Muscle of leg (tissue), 11 donors: Measurements from ENCODE around the gene SORBS2. TPM values are rescaled to one million over a fixed set of nuclear protein-coding genes. Genes with fewer than 3 reads are reported as not detected.

Source experiments
- DNase-seq: peaks from one replicate; pipeline ENCODE4 v3.0.0; 2013
- H3K27ac ChIP-seq: one replicate; pipeline ENCODE4 v1.5.1; 2013; ENCODE audit warnings: mild to moderate bottlenecking, low read length, control low read depth
- H3K27me3 ChIP-seq: one replicate; pipeline ENCODE4 v1.6.1; 2013; ENCODE audit warnings: low read length; ENCODE audit not compliant: control insufficient read depth, insufficient read depth
- H3K36me3 ChIP-seq: one replicate; pipeline ENCODE4 v1.6.1; 2013; ENCODE audit warnings: low read length; ENCODE audit not compliant: control insufficient read depth, insufficient read depth
- H3K4me1 ChIP-seq: one replicate; pipeline ENCODE4 v1.6.1; 2013; ENCODE audit warnings: low read length; ENCODE audit not compliant: control insufficient read depth, insufficient read depth
- H3K4me3 ChIP-seq: one replicate; pipeline ENCODE4 v1.5.1; 2013; ENCODE audit warnings: low read length, control low read depth
- H3K9me3 ChIP-seq: replicated peaks from 2 replicates; pipeline ENCODE4 v1.6.1; 2013; ENCODE audit warnings: low read depth, low read length; ENCODE audit not compliant: control insufficient read depth
- WGBS: methylation state at CpG from one replicate; pipeline ENCODE4 v1.1.5; 2013; ENCODE audit warnings: missing lambda C conversion rate; ENCODE audit not compliant: insufficient coverage; 5-methylcytosine and 5-hydroxymethylcytosine counted together
- polyA plus RNA-seq, 8 donors: library from polyadenylated mRNA; unstranded; fragments of 120-200 nt; gene quantifications; one replicate each; pipeline versions ENCODE4 v1.2.1 to v1.2.3, GENCODE V29; 2013; ENCODE audit warnings: inconsistent platforms in 1 of 8, low replicate concordance in 1 of 8; ENCODE audit not compliant: insufficient read length in 8 of 8, insufficient read depth in 1 of 8
- total RNA-seq: library from RNA; stranded (reverse); fragments of 120-200 nt; gene quantifications from one replicate; pipeline ENCODE4 v1.2.4, GENCODE V29; 2013

SORBS2 gene
- total and polyA plus RNA-seq, 9 donors, result 17.7 to 48.5 (median 36.3) TPM

DNA sequence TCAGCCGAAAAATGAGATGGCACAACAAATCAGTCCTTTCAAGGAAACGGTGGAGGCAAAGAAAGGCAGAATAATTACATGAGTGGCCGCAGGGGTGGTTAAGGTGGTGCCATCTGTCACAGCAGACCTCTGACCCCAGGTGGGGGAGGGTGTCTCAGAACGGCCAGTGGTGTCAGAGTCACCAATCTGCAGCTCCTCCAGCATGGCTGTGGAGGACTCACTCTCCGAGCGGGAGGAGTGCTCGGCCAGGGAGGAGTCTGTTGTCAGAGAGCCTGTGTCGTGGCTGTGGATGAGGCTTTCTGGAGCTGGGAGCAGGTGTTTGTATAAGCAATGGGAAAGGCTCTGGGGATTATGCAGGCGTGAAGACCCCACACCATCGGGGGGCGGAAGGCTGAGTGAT is 146.3 kb downstream of the SORBS2 start:
- WGBS, result 64% methylated on average over 11 of the region's 11 CpGs
- Histone ChIP-seq H3K9me3 (no peaks in the 10 kb centered on the region), H3K36me3 (no peaks in the 10 kb centered on the region), H3K27me3 (no peaks in the 10 kb centered on the region), H3K4me3 (no peak overlapping the region), H3K4me1 (peaks cover 2% of the 10 kb centered on the region), H3K27ac (no peak overlapping the region)
- no peak for DNase-seq

- no peak overlapping the region for H3K27ac ChIP-seq
- H3K36me3 ChIP-seq, result no peaks in the 10 kb centered on the region
- no peaks in the 10 kb centered on the region for H3K27me3 ChIP-seq
- no peak for DNase-seq
- no peak overlapping the region for H3K4me3 ChIP-seq
- no peaks in the 10 kb centered on the region for H3K4me1 ChIP-seq
- 100% methylated on average over 1 of the region's 4 CpGs for WGBS
- no peaks in the 10 kb centered on the region for H3K9me3 ChIP-seq
These were observed 147.5 kb downstream of the SORBS2 start for GRCh38 chr4:185664481-185664880.

- 87% methylated on average over 12 of the region's 15 CpGs for WGBS
- Histone ChIP-seq H3K4me3 (no peak overlapping the region), H3K4me1 (no peaks in the 10 kb centered on the region), H3K27me3 (no peaks in the 10 kb centered on the region), H3K27ac (no peak overlapping the region), H3K9me3 (no peaks in the 10 kb centered on the region), H3K36me3 (no peaks in the 10 kb centered on the region)
- no peak for DNase-seq
These were observed 149.8 kb downstream of the SORBS2 start for GRCh38 chr4:185662030-185662778.

GRCh38 chr4:185660340-185660739 is 151.7 kb downstream of the SORBS2 start:
- H3K4me1 ChIP-seq, result peaks cover 6% of the 10 kb centered on the region
- no peaks in the 10 kb centered on the region for H3K27me3 ChIP-seq
- no peak for DNase-seq
- no peak overlapping the region for H3K4me3 ChIP-seq
- H3K9me3 ChIP-seq, result no peaks in the 10 kb centered on the region
- H3K36me3 ChIP-seq, result no peaks in the 10 kb centered on the region
- H3K27ac ChIP-seq, result no peak overlapping the region
- 92% methylated on average over 2 of the region's 5 CpGs for WGBS

GRCh38 chr4:185657699-185658098 is 154.3 kb downstream of the SORBS2 start:
- peak overlapping the region; percentile 10 for H3K27ac ChIP-seq
- H3K4me1 ChIP-seq, result peaks cover 6% of the 10 kb centered on the region
- DNase-seq, result no peak
- no peaks in the 10 kb centered on the region for H3K36me3 ChIP-seq
- WGBS, result no CpG with 5 or more reads among the region's 1 CpG
- H3K27me3 ChIP-seq, result no peaks in the 10 kb centered on the region
- no peaks in the 10 kb centered on the region for H3K9me3 ChIP-seq
- no peak overlapping the region for H3K4me3 ChIP-seq

DNA sequence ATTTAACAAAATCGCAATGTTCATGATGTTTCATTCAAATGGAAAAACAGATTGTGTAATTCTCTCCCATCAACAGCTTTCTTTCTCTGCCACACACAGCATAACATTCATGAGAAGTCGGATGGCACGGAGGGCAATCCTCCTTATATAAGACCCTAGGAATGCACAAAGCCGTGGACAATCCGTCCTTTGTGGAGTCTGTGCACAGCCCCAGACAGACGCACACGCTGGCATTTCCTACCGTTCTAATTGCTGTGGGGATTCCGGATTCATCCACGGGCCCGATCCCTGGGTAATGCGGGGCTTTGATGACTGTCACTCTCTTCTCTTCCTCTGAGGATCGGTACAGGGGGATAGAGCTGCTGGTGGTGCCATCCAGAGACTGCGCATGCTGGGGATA is 154.8 kb downstream of the SORBS2 start:
- no peak overlapping the region for H3K4me3 ChIP-seq
- H3K9me3 ChIP-seq, result no peaks in the 10 kb centered on the region
- WGBS, result 85% methylated on average over 10 of the region's 14 CpGs
- peak; percentile 37 for DNase-seq
- no peaks in the 10 kb centered on the region for H3K27me3 ChIP-seq
- H3K27ac ChIP-seq, result peak overlapping the region; percentile 10
- H3K4me1 ChIP-seq, result peaks cover 6% of the 10 kb centered on the region
- no peaks in the 10 kb centered on the region for H3K36me3 ChIP-seq

DNA sequence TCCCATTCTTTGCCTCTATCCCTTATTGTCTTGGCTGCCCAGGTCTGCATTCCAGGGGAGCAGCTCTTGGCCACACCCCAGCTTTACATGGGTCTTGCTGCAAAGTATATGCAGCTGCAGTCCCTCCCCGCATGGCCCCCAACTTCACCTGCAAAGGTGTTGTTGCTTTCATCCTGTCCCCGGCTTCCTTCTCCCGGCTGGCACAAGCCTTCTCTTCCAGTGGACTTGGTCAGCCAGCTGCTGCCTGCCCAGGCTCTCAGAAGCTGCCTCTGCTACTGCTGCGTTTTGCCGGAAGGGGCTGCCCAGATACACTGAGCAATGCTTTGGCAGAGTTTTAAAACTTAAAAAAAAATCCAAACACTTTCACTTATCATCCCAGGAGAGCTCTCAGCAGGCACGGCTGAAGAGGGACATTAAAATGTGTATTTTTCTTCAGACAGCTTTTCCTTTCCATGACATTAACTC is 155.5 kb downstream of the SORBS2 start:
- WGBS, result 35% methylated on average over 3 of the region's 6 CpGs
- Histone ChIP-seq H3K36me3 (no peaks in the 10 kb centered on the region), H3K4me1 (peaks cover 6% of the 10 kb centered on the region)

DNA sequence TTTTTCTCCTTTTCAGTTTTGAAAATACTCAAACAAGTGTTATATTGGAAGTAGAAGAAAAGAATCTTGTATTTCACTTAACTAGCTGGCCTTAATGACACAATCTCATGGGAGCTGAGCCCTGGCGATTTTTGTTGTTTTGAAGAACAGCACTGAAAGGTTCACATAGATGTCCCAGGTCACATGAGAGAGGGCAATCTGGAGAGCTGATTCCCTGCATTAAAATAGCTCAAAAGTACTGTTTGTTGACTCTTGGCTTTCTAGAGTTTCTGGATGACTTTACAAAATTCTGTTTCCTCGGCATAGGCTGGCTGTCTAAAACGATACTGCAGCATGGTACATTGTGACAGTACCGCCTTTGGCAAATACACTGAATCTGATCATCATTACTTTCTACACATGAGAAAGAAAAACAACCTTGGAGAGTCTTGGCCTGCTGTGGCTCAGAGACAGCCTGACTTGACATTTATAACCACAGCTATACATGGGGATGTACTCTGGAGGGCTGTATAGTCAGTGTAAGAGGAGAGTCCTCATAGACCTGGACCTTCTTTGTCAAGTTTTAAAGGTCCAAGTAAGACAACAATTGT is 156.9 kb downstream of the SORBS2 start:
- Histone ChIP-seq H3K27me3 (no peaks in the 10 kb centered on the region), H3K9me3 (no peaks in the 10 kb centered on the region), H3K4me3 (no peak overlapping the region), H3K36me3 (no peaks in the 10 kb centered on the region), H3K27ac (no peak overlapping the region), H3K4me1 (peaks cover 6% of the 10 kb centered on the region)
- no peak for DNase-seq
- WGBS, result 50% methylated on average over 1 of the region's 4 CpGs

More for the DNA sequence above, 155.5 kb downstream of the SORBS2 start:
- no peaks in the 10 kb centered on the region for H3K27me3 ChIP-seq
- no peak overlapping the region for H3K4me3 ChIP-seq
- DNase-seq, result peak; percentile 49
- no peaks in the 10 kb centered on the region for H3K9me3 ChIP-seq
- peak overlapping the region; percentile 10 for H3K27ac ChIP-seq

- H3K36me3 ChIP-seq, result no peaks in the 10 kb centered on the region
- no peak overlapping the region for H3K27ac ChIP-seq
- DNase-seq, result no peak
- H3K9me3 ChIP-seq, result no peaks in the 10 kb centered on the region
- H3K4me3 ChIP-seq, result no peak overlapping the region
- no CpG with 5 or more reads among the region's 3 CpGs for WGBS
- no peaks in the 10 kb centered on the region for H3K27me3 ChIP-seq
- peaks cover 6% of the 10 kb centered on the region for H3K4me1 ChIP-seq
These were observed 157.7 kb downstream of the SORBS2 start for GRCh38 chr4:185654311-185654710.

DNA sequence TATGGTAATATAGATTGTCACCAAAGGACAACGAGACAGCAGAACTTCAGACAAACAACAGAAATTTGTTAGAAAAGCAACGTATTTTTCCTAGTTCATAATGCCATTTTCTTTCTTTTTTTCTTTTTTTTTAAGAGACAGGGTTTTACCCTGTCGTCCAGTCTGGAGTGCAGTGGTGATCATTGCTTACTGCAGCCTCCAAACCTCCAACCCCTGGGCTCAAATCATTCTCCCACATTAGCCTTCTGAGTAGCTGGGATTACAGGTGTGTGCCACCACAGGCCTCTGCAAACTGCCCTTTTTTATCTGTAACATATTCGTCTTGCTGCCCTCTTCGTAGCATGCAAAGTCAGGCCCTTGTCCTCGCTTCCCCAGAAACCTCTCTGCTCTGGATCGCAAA is 160.1 kb downstream of the SORBS2 start:
- H3K27me3 ChIP-seq, result no peaks in the 10 kb centered on the region
- H3K36me3 ChIP-seq, result no peaks in the 10 kb centered on the region
- WGBS, result 78% methylated on average over 6 of the region's 7 CpGs
- no peaks in the 10 kb centered on the region for H3K9me3 ChIP-seq
- H3K4me1 ChIP-seq, result peaks cover 6% of the 10 kb centered on the region
- no peak for DNase-seq
- no peak overlapping the region for H3K27ac ChIP-seq
- H3K4me3 ChIP-seq, result no peak overlapping the region
